HEK293 (cell line): Measurements from ENCODE around the gene GJC1.

Experiments
- CTCF ChIA-PET: fragments of 350-600 bp; formaldehyde crosslinking; extraction: SDS; loops from one replicate; lab custom pipeline; 2021; ENCODE audit warnings: antibody characterized with exemption; lab: Yijun Ruan, JAX
- POLR2A ChIA-PET: fragments of 300-600 bp; formaldehyde crosslinking; extraction: SDS; loops from one replicate; lab custom pipeline; 2020; ENCODE audit warnings: antibody characterized with exemption, inconsistent platforms; lab: Yijun Ruan, JAX
- H3K27ac ChIP-seq: fragments of 200-500 bp; sonication (Bioruptor generic); 2 replicates; pipeline ENCODE4 v1.5.1; 2014; ENCODE audit warnings: low read depth, low read length, control low read depth, inconsistent platforms; ENCODE audit errors: extremely low read depth
- H3K36me3 ChIP-seq, 2 experiments: fragments of 200-500 bp in 1 of 2; sonication (Bioruptor generic) in 1 of 2; 1 replicate in 1 of 2; 2 replicates in 1 of 2; pipeline ENCODE4 v1.5.1; 2014 to 2017; ENCODE audit warnings: inconsistent platforms in 2 of 2, low read length in 2 of 2; ENCODE audit not compliant: control insufficient read depth in 2 of 2, insufficient read depth in 1 of 2
- H3K4me1 ChIP-seq: fragments of 200-500 bp; sonication (Bioruptor generic); 2 replicates; pipeline ENCODE4 v1.5.1; 2014; ENCODE audit warnings: mild to moderate bottlenecking, low read length, inconsistent platforms; ENCODE audit not compliant: control insufficient read depth, insufficient read depth
- H3K4me3 ChIP-seq: 2 replicates; pipeline ENCODE4 v1.5.1; 2011; ENCODE audit warnings: low read depth, mild to moderate bottlenecking, control low read depth, low read length, moderate library complexity
- H3K9me3 ChIP-seq: fragments of 200-500 bp; sonication (Bioruptor generic); 2 replicates; pipeline ENCODE4 v1.5.1; 2014; ENCODE audit warnings: low read depth, low read length, inconsistent platforms; ENCODE audit not compliant: control insufficient read depth, insufficient read depth
- HIC1 ChIP-seq: fragments of 450-650 bp; formaldehyde crosslinking; IDR thresholded peaks from 2 replicates; pipeline ENCODE4 v1.5.1; 2016; ENCODE audit warnings: missing biosample characterization, missing genetic modification characterization
- ZBTB10 ChIP-seq: fragments of 450-650 bp; formaldehyde crosslinking; IDR thresholded peaks from 2 replicates; pipeline ENCODE4 v1.5.1; 2016; ENCODE audit warnings: missing biosample characterization, missing genetic modification characterization
- ZBTB17 ChIP-seq: fragments of 450-650 bp; formaldehyde crosslinking; IDR thresholded peaks from 2 replicates; pipeline ENCODE4 v1.5.1; 2016; ENCODE audit warnings: missing biosample characterization, missing genetic modification characterization
- ZBTB26 ChIP-seq: fragments of 450-650 bp; formaldehyde crosslinking; optimal IDR thresholded peaks from 2 replicates; pipeline ENCODE3; 2016; ENCODE audit warnings: missing biosample characterization, mild to moderate bottlenecking, missing genetic modification characterization
- ZNF10 ChIP-seq: fragments of 450-650 bp; formaldehyde crosslinking; IDR thresholded peaks from 2 replicates; pipeline ENCODE4 v1.5.1; 2017; ENCODE audit warnings: missing biosample characterization, missing genetic modification characterization
- ZNF19 ChIP-seq: fragments of 450-650 bp; formaldehyde crosslinking; IDR thresholded peaks from 2 replicates; pipeline ENCODE4; 2016; ENCODE audit warnings: missing biosample characterization, missing genetic modification characterization, low read depth
- ZNF580 ChIP-seq: fragments of 450-650 bp; formaldehyde crosslinking; IDR thresholded peaks from 2 replicates; pipeline ENCODE4 v1.5.1; 2016; ENCODE audit warnings: missing biosample characterization, missing genetic modification characterization
- ZSCAN16 ChIP-seq: fragments of 450-650 bp; formaldehyde crosslinking; IDR thresholded peaks from 2 replicates; pipeline ENCODE4 v1.5.1; 2016; ENCODE audit warnings: missing biosample characterization, missing genetic modification characterization

GJC1 gene

GRCh38 chr17:44761932-44762810 is 67.9 kb downstream of the GJC1 start:
- ChIA-PET CTCF (interaction anchor here (0.7 to 2.3 kb wide), 7 partner anchors 9 to 157 kb away, joined by 3 to 12 read pairs (median 4); no protein-coding TSS in a partner anchor), POLR2A (interaction anchor here (0.9 to 1.6 kb wide), 2 partner anchors 13 to 14 kb away, joined by 4 read pairs; no protein-coding TSS in a partner anchor)
- Histone ChIP-seq H3K4me1 (peaks cover 3% of the 10 kb centered on the region), H3K9me3 (no peaks in the 10 kb centered on the region), H3K36me3 (no peaks in the 10 kb centered on the region), H3K27ac (no peak overlapping the region), H3K4me3 (no peak overlapping the region)
- no peak for TF ChIP-seq ZSCAN16 (tag by site-specific recombination)

- POLR2A ChIA-PET = no interaction called here
- TF ChIP-seq HIC1 (tag by site-specific recombination) = peak; percentile 20; the same call in 1 of the 2 replicates
- no peak for TF ChIP-seq ZBTB26
- TF ChIP-seq ZNF580 (tag by site-specific recombination) = no peak
- peak; percentile 55; the same call in 1 of the 2 replicates for TF ChIP-seq ZBTB17 (tag by site-specific recombination)
- no peak overlapping the region for H3K27ac ChIP-seq
- no peak overlapping the region for H3K4me3 ChIP-seq
- no peaks in the 10 kb centered on the region for H3K36me3 ChIP-seq
- H3K4me1 ChIP-seq = peaks cover 3% of the 10 kb centered on the region
- CTCF ChIA-PET = no interaction called here
- no peaks in the 10 kb centered on the region for H3K9me3 ChIP-seq
Observed at GRCh38 chr17:44760474-44761308, 69.4 kb downstream of the GJC1 start.

GRCh38 chr17:44759916-44760243 is 70.2 kb downstream of the GJC1 start:
- Histone ChIP-seq H3K9me3 (no peaks in the 10 kb centered on the region), H3K4me3 (no peak overlapping the region), H3K4me1 (peaks cover 3% of the 10 kb centered on the region), H3K27ac (peak overlapping the region; percentile 34; the same call in 1 of the 2 replicates), H3K36me3 (no peaks in the 10 kb centered on the region)
- TF ChIP-seq ZBTB10 (0 out of 2 replicates have a peak, but pooled peaks have one; percentile 12), ZNF10 (tag by site-specific recombination) (no peak), ZBTB17 (tag by site-specific recombination) (no peak), ZNF19 (tag by site-specific recombination) (no peak)
- ChIA-PET CTCF (interaction anchor here (0.6 kb wide), 1 partner anchor 392 kb away, joined by 5 read pairs; no protein-coding TSS in a partner anchor), POLR2A (interaction anchor here (0.6 to 1.6 kb wide), 4 partner anchors 38 to 159 kb away, joined by 3 to 4 read pairs (median 3); partner anchors contain the start of gene DBF4B)
